B cell (primary cell): Measurements from ENCODE around the gene AMDHD1. TPM values are rescaled to one million over a fixed set of nuclear protein-coding genes. Genes with fewer than 3 reads are reported as not detected.

ENCODE experiments used
- ATAC-seq: fragments of 200-7000 bp; cut with Tn5 transposase; one replicate; pipeline ENCODE4 v1.10.0; 2021; ENCODE audit warnings: low read depth, mild to moderate bottlenecking, moderate number of reproducible peaks, moderate library complexity
- CTCF ChIA-PET: fragments of 350-600 bp; sonication (Branson Sonifier 250); formaldehyde crosslinking; loops from one replicate; lab custom pipeline; 2021; ENCODE audit warnings: antibody characterized with exemption, inconsistent platforms; lab: Charles Lee
- POLR2A ChIA-PET: fragments of 350-600 bp; sonication (Branson Sonifier 250); formaldehyde crosslinking; loops from one replicate; lab custom pipeline; 2021; ENCODE audit warnings: antibody characterized with exemption; lab: Charles Lee
- DNase-seq: peaks from one replicate; pipeline ENCODE4 v3.0.0; 2013
- H2AFZ ChIP-seq: 2 replicates; pipeline ENCODE4 v1.6.1; 2012; ENCODE audit warnings: mild to moderate bottlenecking, low read depth, low read length; ENCODE audit not compliant: insufficient read depth, poor library complexity, severe bottlenecking
- H3K27ac ChIP-seq, 2 donors: 1 replicate in 1 of 2; 2 replicates in 1 of 2; pipeline ENCODE4 v1.5.1; 2012 to 2013; ENCODE audit warnings: low read length in 2 of 2, mild to moderate bottlenecking in 2 of 2, moderate library complexity in 1 of 2
- H3K27me3 ChIP-seq, 4 experiments: fragments of 200-600 bp in 1 of 4; sonication (generic) in 1 of 4; replicated peaks in 1 of 4; 1 replicate in 2 of 4; 2 replicates in 2 of 4; pipeline versions ENCODE4 v1.6.1 to v1.7.0; 2013 to 2016; ENCODE audit warnings: low read length in 3 of 4, mild to moderate bottlenecking in 2 of 4, mixed read lengths in 1 of 4, moderate library complexity in 1 of 4; ENCODE audit not compliant: insufficient read depth in 4 of 4, control insufficient read depth in 3 of 4; ENCODE audit errors: control extremely low read depth in 1 of 4
- H3K36me3 ChIP-seq, 2 experiments: replicated peaks in 1 of 2; 1 replicate in 1 of 2; 2 replicates in 1 of 2; pipeline versions ENCODE4 v1.6.1 to v1.7.1; 2013; ENCODE audit warnings: low read length in 1 of 2; ENCODE audit not compliant: insufficient read depth in 2 of 2, control insufficient read depth in 1 of 2; ENCODE audit errors: control extremely low read depth in 1 of 2, extremely low read depth in 1 of 2
- H3K4me1 ChIP-seq, 2 donors: fragments of 200-600 bp in 1 of 2; sonication (generic) in 1 of 2; 1 replicate in 1 of 2; 2 replicates in 1 of 2; pipeline versions ENCODE4 v1.5.1 to v1.6.1; 2013 to 2017; ENCODE audit warnings: low read length in 2 of 2; ENCODE audit not compliant: control insufficient read depth in 2 of 2, insufficient read depth in 2 of 2
- H3K4me2 ChIP-seq: replicated peaks from 2 replicates; pipeline ENCODE3; 2012; ENCODE audit warnings: mild to moderate bottlenecking, low read depth, low read length; ENCODE audit not compliant: poor library complexity, severe bottlenecking
- H3K4me3 ChIP-seq, 5 experiments: fragments of 200-600 bp in 1 of 5; sonication (generic) in 1 of 5; 1 replicate in 3 of 5; 2 replicates in 2 of 5; pipeline versions ENCODE4 v1.5.1 to v1.7.0; 2011 to 2016; ENCODE audit warnings: low read length in 4 of 5, mild to moderate bottlenecking in 4 of 5, low read depth in 2 of 5, control low read depth in 1 of 5, moderate library complexity in 1 of 5; ENCODE audit not compliant: insufficient read depth in 1 of 5; ENCODE audit errors: control extremely low read depth in 1 of 5, extremely low read depth in 1 of 5
- H3K79me2 ChIP-seq: fragments of 200-600 bp; sonication (generic); one replicate; pipeline ENCODE4 v1.6.0; 2016; ENCODE audit warnings: low read length; ENCODE audit not compliant: control insufficient read depth, insufficient read depth
- H3K9ac ChIP-seq: fragments of 200-600 bp; sonication (generic); 2 replicates; pipeline ENCODE4 v1.6.1; 2017; ENCODE audit warnings: mild to moderate bottlenecking, low read length, moderate library complexity
- H3K9me3 ChIP-seq, 3 donors: one replicate each; pipeline versions ENCODE4 v1.6.1 to v1.7.1; 2013; ENCODE audit warnings: low read length in 2 of 3; ENCODE audit not compliant: control insufficient read depth in 2 of 3, insufficient read depth in 1 of 3; ENCODE audit errors: control extremely low read depth in 1 of 3
- H4K20me1 ChIP-seq: 2 replicates; pipeline ENCODE4 v1.6.0; 2012; ENCODE audit warnings: mild to moderate bottlenecking, low read length; ENCODE audit not compliant: insufficient read depth, control insufficient read depth, poor library complexity, severe bottlenecking
- H3K27ac Mint-ChIP-seq: one replicate; pipeline ENCODE4 v1.8.0; 2021; ENCODE audit warnings: mixed read lengths
- H3K27me3 Mint-ChIP-seq: one replicate; pipeline ENCODE4 v1.8.0; 2021; ENCODE audit warnings: mixed read lengths
- H3K4me1 Mint-ChIP-seq: one replicate; pipeline ENCODE4 v1.8.0; 2021; ENCODE audit warnings: mixed read lengths
- H3K4me3 Mint-ChIP-seq: one replicate; pipeline ENCODE4 v1.8.0; 2021; ENCODE audit warnings: mixed read lengths
- H3K9me3 Mint-ChIP-seq: one replicate; pipeline ENCODE4 v1.8.0; 2022; ENCODE audit warnings: mixed read lengths; ENCODE audit not compliant: insufficient read depth
- CTCF ChIP-seq: fragments of 200-600 bp; IDR thresholded peaks from one replicate; pipeline ENCODE4 v1.8.0; 2022; ENCODE audit warnings: antibody characterized with exemption, mild to moderate bottlenecking
- EZH2 ChIP-seq: IDR thresholded peaks from 2 replicates; pipeline ENCODE4 v1.6.1; 2012; ENCODE audit warnings: borderline replicate concordance, low read depth, mild to moderate bottlenecking, moderate library complexity, low read length; ENCODE audit not compliant: insufficient read depth, poor library complexity, severe bottlenecking
- WGBS: methylation state at CpG from one replicate; pipeline ENCODE4 v1.1.5; 2013; ENCODE audit warnings: missing lambda C conversion rate; ENCODE audit not compliant: insufficient coverage; 5-methylcytosine and 5-hydroxymethylcytosine counted together
- intact Hi-C: fragments of 100-400 bp; cut with micrococcal nuclease; formaldehyde crosslinking; loops from one replicate; pipeline ENCODE4 v1.10.0; 2022
- polyA plus RNA-seq: library from polyadenylated mRNA; depleted of rRNA; stranded (reverse); fragments of >200 nt; gene quantifications from 2 replicates; pipeline ENCODE4 v1.2.3, GENCODE V29; 2012
- total RNA-seq, 2 donors: library from RNA; stranded (reverse); fragments of 120-200 nt in 1 of 2; gene quantifications; 1 replicate in 1 of 2; 2 replicates in 1 of 2; pipeline versions ENCODE4 v1.2.3 to v1.2.4, GENCODE V29; 2013 to 2022

Gene AMDHD1
- total and polyA plus RNA-seq, 2 donors (not counting 1 experiment from before 2014, with no cell fraction given): 1.5 to 2.3 TPM

- no peak overlapping the region for H3K4me2 ChIP-seq
These were observed 51.3 kb downstream of the AMDHD1 start for GRCh38 chr12:95994476-95994875.

More at GRCh38 chr12:95994476-95994875, 51.3 kb downstream of the AMDHD1 start:
- H3K27me3 Mint-ChIP-seq: no peaks in the 10 kb centered on the region
- CTCF ChIA-PET: interaction anchor here (0.6 to 1.5 kb wide), 2 partner anchors 14 to 64 kb away, joined by 3 read pairs; no protein-coding TSS in a partner anchor
- no peaks in the 10 kb centered on the region for H3K9me3 Mint-ChIP-seq
- POLR2A ChIA-PET: no interaction called here
- no peaks in the 10 kb centered on the region for H3K79me2 ChIP-seq
- no peak overlapping the region for H3K4me3 ChIP-seq
- no peak overlapping the region for H3K27ac ChIP-seq
- H3K9ac ChIP-seq: no peak overlapping the region
- H3K4me1 ChIP-seq: peaks cover 0 to 5% of the 10 kb centered on the region in 2 donors
- peaks cover 0 to 2% of the 10 kb centered on the region in 2 experiments for H3K36me3 ChIP-seq
- intact Hi-C loops: no loop called here
- H3K27me3 ChIP-seq: no peaks in the 10 kb centered on the region
- no peak for DNase-seq
- peaks cover 6% of the 10 kb centered on the region for H3K4me1 Mint-ChIP-seq
- no peaks in the 10 kb centered on the region for H4K20me1 ChIP-seq
- H3K27ac Mint-ChIP-seq: no peak overlapping the region
- TF ChIP-seq EZH2 (no peak), CTCF (no peak)
- WGBS: 86% methylated on average over 3 of the region's 5 CpGs
- no peak overlapping the region for H2AFZ ChIP-seq
- ATAC-seq: no peak
- H3K4me3 Mint-ChIP-seq: no peak overlapping the region
- H3K9me3 ChIP-seq: no peaks in the 10 kb centered on the region
